CD14-positive monocyte (primary cell): Measurements from ENCODE around the gene SLC4A1AP. TPM values are rescaled to one million over a fixed set of nuclear protein-coding genes. Genes with fewer than 3 reads are reported as not detected.

ENCODE experiments used
- DNase-seq, 3 donors: peaks; one replicate each; pipeline ENCODE4 v3.0.0-alpha.2; 2011 to 2022
- H2AFZ ChIP-seq: 2 replicates; pipeline ENCODE4 v1.6.0; 2012; ENCODE audit warnings: mild to moderate bottlenecking, low read depth, low read length, inconsistent platforms; ENCODE audit not compliant: insufficient read depth, poor library complexity, severe bottlenecking
- H3K27ac ChIP-seq, 2 donors: 1 replicate in 1 of 2; 2 replicates in 1 of 2; pipeline ENCODE4 v1.5.1; 2012 to 2013; ENCODE audit warnings: low read length in 2 of 2, control low read depth in 1 of 2, inconsistent platforms in 1 of 2, low read depth in 1 of 2, mild to moderate bottlenecking in 1 of 2
- H3K27me3 ChIP-seq, 2 donors: one replicate each; pipeline versions ENCODE4 v1.6.0 to v1.6.1; 2011 to 2013; ENCODE audit warnings: low read length in 2 of 2; ENCODE audit not compliant: control insufficient read depth in 2 of 2, insufficient read depth in 2 of 2
- H3K36me3 ChIP-seq, 2 donors: replicated peaks in 1 of 2; 1 replicate in 1 of 2; 2 replicates in 1 of 2; pipeline versions ENCODE4 v1.5.1 to v1.6.1; 2012 to 2013; ENCODE audit warnings: low read length in 2 of 2, control low read depth in 1 of 2, inconsistent platforms in 1 of 2, mild to moderate bottlenecking in 1 of 2; ENCODE audit not compliant: insufficient read depth in 2 of 2, control insufficient read depth in 1 of 2
- H3K4me1 ChIP-seq, 2 donors: 1 replicate in 1 of 2; 2 replicates in 1 of 2; pipeline versions ENCODE4 v1.5.1 to v1.6.1; 2012 to 2013; ENCODE audit warnings: low read length in 2 of 2, control low read depth in 1 of 2, inconsistent platforms in 1 of 2, mild to moderate bottlenecking in 1 of 2, moderate library complexity in 1 of 2; ENCODE audit not compliant: insufficient read depth in 2 of 2, control insufficient read depth in 1 of 2
- H3K4me2 ChIP-seq: replicated peaks from 2 replicates; pipeline ENCODE3; 2012; ENCODE audit warnings: low read length, moderate library complexity, mild to moderate bottlenecking; ENCODE audit not compliant: poor library complexity, severe bottlenecking; ENCODE audit errors: extremely low read depth
- H3K4me3 ChIP-seq, 3 experiments: fragments of 200-600 bp in 1 of 3; sonication (generic) in 1 of 3; replicated peaks in 1 of 3; 1 replicate in 2 of 3; 2 replicates in 1 of 3; pipeline ENCODE4 v1.5.1; 2011 to 2013; ENCODE audit warnings: low read length in 3 of 3, mild to moderate bottlenecking in 3 of 3, control low read depth in 2 of 3, low read depth in 2 of 3, inconsistent platforms in 1 of 3, moderate library complexity in 1 of 3
- H3K79me2 ChIP-seq: 2 replicates; pipeline ENCODE4 v1.6.0; 2012; ENCODE audit warnings: mild to moderate bottlenecking, control low read depth, inconsistent platforms, low read length, moderate library complexity; ENCODE audit not compliant: insufficient read depth
- H3K9ac ChIP-seq: 2 replicates; pipeline ENCODE4 v1.6.0; 2017; ENCODE audit warnings: low read length, mild to moderate bottlenecking; ENCODE audit not compliant: insufficient read depth, poor library complexity, severe bottlenecking
- H3K9me3 ChIP-seq, 2 donors: replicated peaks in 1 of 2; 1 replicate in 1 of 2; 2 replicates in 1 of 2; pipeline versions ENCODE4 v1.5.1 to v1.6.1; 2012 to 2013; ENCODE audit warnings: low read length in 2 of 2, control low read depth in 1 of 2; ENCODE audit not compliant: control insufficient read depth in 1 of 2, insufficient read depth in 1 of 2
- H4K20me1 ChIP-seq: 2 replicates; pipeline ENCODE4 v1.6.0; 2012; ENCODE audit warnings: mild to moderate bottlenecking, low read length, control low read depth, moderate library complexity; ENCODE audit not compliant: insufficient read depth
- H3K27ac Mint-ChIP-seq, 7 donors: one replicate each; pipeline ENCODE4 v1.8.0; 2020; ENCODE audit warnings: mild to moderate bottlenecking in 7 of 7, mixed read lengths in 7 of 7, moderate library complexity in 6 of 7, inconsistent platforms in 2 of 7
- H3K27me3 Mint-ChIP-seq, 3 donors: one replicate each; pipeline ENCODE4 v1.8.0; 2021 to 2022; ENCODE audit warnings: low read depth in 3 of 3, mild to moderate bottlenecking in 3 of 3, mixed read lengths in 3 of 3, moderate library complexity in 3 of 3, inconsistent platforms in 1 of 3
- H3K36me3 Mint-ChIP-seq, 2 donors: one replicate each; pipeline ENCODE4 v1.8.0; 2020; ENCODE audit warnings: mixed read lengths in 2 of 2, inconsistent platforms in 1 of 2, mild to moderate bottlenecking in 1 of 2
- H3K4me1 Mint-ChIP-seq: one replicate; pipeline ENCODE4 v1.8.0; 2020; ENCODE audit warnings: mild to moderate bottlenecking, mixed read lengths
- H3K4me3 Mint-ChIP-seq, 2 donors: one replicate each; pipeline ENCODE4 v1.8.0; 2020; ENCODE audit warnings: mild to moderate bottlenecking in 2 of 2, mixed read lengths in 2 of 2, moderate library complexity in 1 of 2
- H3K9me3 Mint-ChIP-seq, 7 donors: one replicate each; pipeline ENCODE4 v1.8.0; 2020 to 2022; ENCODE audit warnings: mixed read lengths in 7 of 7, mild to moderate bottlenecking in 6 of 7, moderate library complexity in 6 of 7, inconsistent platforms in 2 of 7
- WGBS: methylation state at CpG from one replicate; pipeline ENCODE4 v1.1.5; 2013; ENCODE audit warnings: missing lambda C conversion rate; ENCODE audit not compliant: insufficient coverage; 5-methylcytosine and 5-hydroxymethylcytosine counted together
- intact Hi-C, 2 donors: fragments of 100-400 bp; cut with micrococcal nuclease; formaldehyde crosslinking; loops; one replicate each; pipeline versions ENCODE4 v1.15.0 to v1.15.1; 2023
- polyA plus RNA-seq, 3 donors: library from polyadenylated mRNA; depleted of rRNA in 1 of 3; unstranded in 2 of 3; stranded (reverse) in 1 of 3; fragments of 300-500 nt in 2 of 3; fragments of >200 nt in 1 of 3; fragmentation: Illumina TruSeq in 2 of 3; gene quantifications; 1 replicate in 2 of 3; 2 replicates in 1 of 3; pipeline ENCODE4 v1.2.3, GENCODE V29; 2012 to 2021
- TF ChIP-seq, protein P1 (sequence below): fragments of 200-600 bp; IDR thresholded peaks from one replicate; pipeline ENCODE4 v1.8.0; 2022; ENCODE audit warnings: antibody characterized with exemption, mild to moderate bottlenecking

Gene SLC4A1AP
- polyA plus RNA-seq, 3 donors: 12.7 to 24.9 (median 18.3) TPM

DNA sequence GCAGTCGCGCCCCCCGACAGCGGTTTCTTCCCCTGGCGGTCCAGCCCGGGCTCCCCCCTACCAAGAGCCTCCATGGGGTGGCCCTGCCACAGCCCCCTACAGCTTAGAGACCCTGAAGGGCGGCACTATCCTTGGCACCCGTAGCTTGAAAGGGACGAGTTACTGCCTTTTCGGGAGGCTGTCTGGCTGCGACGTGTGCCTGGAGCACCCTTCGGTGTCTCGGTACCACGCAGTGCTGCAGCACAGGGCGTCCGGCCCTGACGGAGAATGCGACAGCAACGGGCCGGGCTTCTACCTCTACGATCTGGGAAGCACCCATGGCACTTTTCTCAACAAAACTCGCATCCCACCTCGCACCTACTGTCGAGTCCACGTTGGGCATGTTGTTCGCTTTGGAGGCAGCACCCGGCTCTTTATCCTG is 475 bp downstream of the SLC4A1AP start:
- intact Hi-C loops: no loop called here
- Histone ChIP-seq H3K9ac (peak overlapping the region; percentile 75), H3K27ac (peak overlapping the region; percentile 80 to 95), H4K20me1 (no peaks in the 10 kb centered on the region), H3K4me1 (peaks cover 32 to 36% of the 10 kb centered on the region in 2 donors), H3K4me3 (peak overlapping the region; percentile 72 to 83 (median 82)), H3K27me3 (no peaks in the 10 kb centered on the region), H3K4me2 (peak overlapping the region; percentile 96), H3K79me2 (peaks cover 43% of the 10 kb centered on the region), H3K9me3 (no peaks in the 10 kb centered on the region), H3K36me3 (peaks cover 34 to 44% of the 10 kb centered on the region in 2 donors), H2AFZ (peak overlapping the region; percentile 99)
- H3K36me3 Mint-ChIP-seq: peaks cover 38 to 47% of the 10 kb centered on the region in 2 donors
- no peaks in the 10 kb centered on the region for H3K27me3 Mint-ChIP-seq
- peak overlapping the region; percentile 91 to 100 for H3K4me3 Mint-ChIP-seq
- peaks cover 32% of the 10 kb centered on the region for H3K4me1 Mint-ChIP-seq
- H3K9me3 Mint-ChIP-seq: no peaks in the 10 kb centered on the region
- peak overlapping the region; percentile 98 to 100 (median 99) for H3K27ac Mint-ChIP-seq
- 0% methylated on average over 17 of the region's 28 CpGs for WGBS
- no peak for DNase-seq
- TF ChIP-seq, protein P1, sequence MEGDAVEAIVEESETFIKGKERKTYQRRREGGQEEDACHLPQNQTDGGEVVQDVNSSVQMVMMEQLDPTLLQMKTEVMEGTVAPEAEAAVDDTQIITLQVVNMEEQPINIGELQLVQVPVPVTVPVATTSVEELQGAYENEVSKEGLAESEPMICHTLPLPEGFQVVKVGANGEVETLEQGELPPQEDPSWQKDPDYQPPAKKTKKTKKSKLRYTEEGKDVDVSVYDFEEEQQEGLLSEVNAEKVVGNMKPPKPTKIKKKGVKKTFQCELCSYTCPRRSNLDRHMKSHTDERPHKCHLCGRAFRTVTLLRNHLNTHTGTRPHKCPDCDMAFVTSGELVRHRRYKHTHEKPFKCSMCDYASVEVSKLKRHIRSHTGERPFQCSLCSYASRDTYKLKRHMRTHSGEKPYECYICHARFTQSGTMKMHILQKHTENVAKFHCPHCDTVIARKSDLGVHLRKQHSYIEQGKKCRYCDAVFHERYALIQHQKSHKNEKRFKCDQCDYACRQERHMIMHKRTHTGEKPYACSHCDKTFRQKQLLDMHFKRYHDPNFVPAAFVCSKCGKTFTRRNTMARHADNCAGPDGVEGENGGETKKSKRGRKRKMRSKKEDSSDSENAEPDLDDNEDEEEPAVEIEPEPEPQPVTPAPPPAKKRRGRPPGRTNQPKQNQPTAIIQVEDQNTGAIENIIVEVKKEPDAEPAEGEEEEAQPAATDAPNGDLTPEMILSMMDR: no peak

DNA sequence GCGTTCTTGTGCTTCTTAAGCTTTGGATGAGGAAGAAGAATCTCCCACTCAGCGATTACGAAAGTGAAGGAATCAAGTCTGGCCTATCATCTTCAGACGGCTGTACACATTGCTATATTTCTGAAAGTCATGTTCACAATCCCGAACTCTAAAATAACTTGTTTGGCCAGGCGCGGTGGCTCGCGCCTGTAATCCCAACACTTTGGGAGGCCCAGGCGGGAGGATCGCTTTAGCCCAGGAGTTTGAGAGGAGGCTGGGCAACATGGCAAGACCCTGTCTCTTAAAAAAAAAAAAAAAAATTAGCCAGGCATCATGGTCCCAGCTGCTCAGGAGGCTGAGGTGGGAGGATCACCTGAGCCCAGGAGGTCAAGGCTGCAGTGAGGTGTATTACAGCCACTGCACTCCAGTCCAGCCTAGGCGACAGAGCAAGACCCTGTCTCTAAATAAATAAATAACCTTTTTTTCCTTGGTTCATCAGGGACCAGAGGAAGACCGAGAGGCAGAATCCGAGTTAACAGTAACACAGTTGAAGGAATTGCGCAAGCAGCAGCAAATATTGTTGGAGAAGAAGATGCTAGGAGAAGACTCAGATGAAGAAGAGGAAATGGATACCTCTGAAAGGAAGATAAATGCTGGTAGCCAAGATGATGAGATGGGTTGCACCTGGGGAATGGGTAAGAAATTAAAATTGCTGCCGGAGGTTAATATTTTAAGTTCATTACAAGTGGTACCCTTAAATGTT is 1.1 kb downstream of the SLC4A1AP start:
- H3K36me3 ChIP-seq: peaks cover 33 to 44% of the 10 kb centered on the region in 2 donors
- peak overlapping the region; percentile 75 for H3K9ac ChIP-seq
- peaks cover 32 to 36% of the 10 kb centered on the region in 2 donors for H3K4me1 ChIP-seq
- peak overlapping the region; percentile 99 for H2AFZ ChIP-seq
- intact Hi-C loops: no loop called here
- H3K27me3 ChIP-seq: no peaks in the 10 kb centered on the region
- H3K4me3 ChIP-seq: peak overlapping the region; percentile 72 to 83 (median 82)
- H3K27ac Mint-ChIP-seq: peak overlapping the region; percentile 98 to 100 (median 99)
- H3K27me3 Mint-ChIP-seq: no peaks in the 10 kb centered on the region
- peaks cover 43% of the 10 kb centered on the region for H3K79me2 ChIP-seq
- peak in 1 of 3 donors; percentile 21 for DNase-seq
- TF ChIP-seq, protein P1: no peak
- no peaks in the 10 kb centered on the region for H3K9me3 ChIP-seq
- H3K9me3 Mint-ChIP-seq: no peaks in the 10 kb centered on the region
- peaks cover 32% of the 10 kb centered on the region for H3K4me1 Mint-ChIP-seq
- WGBS: 69% methylated on average over 10 of the region's 16 CpGs
- peaks cover 37 to 47% of the 10 kb centered on the region in 2 donors for H3K36me3 Mint-ChIP-seq
- no peaks in the 10 kb centered on the region for H4K20me1 ChIP-seq
- H3K27ac ChIP-seq: peak overlapping the region; percentile 80 to 95
- peak overlapping the region; percentile 96 for H3K4me2 ChIP-seq
- peak overlapping the region; percentile 91 to 100 for H3K4me3 Mint-ChIP-seq
